Testis (tissue), 3 donors: ENCODE results near the gene EXOSC3. TPM values are rescaled to one million over a fixed set of nuclear protein-coding genes. Genes with fewer than 3 reads are reported as not detected.

Experiments
- DNase-seq: peaks from one replicate; pipeline ENCODE4 v3.0.0-alpha.2; 2019
- H3K27ac ChIP-seq, 2 donors: fragments of 200-600 bp; sonication (generic); one replicate each; pipeline ENCODE4 v1.5.1; 2019
- H3K27me3 ChIP-seq: fragments of 200-600 bp; sonication (generic); one replicate; pipeline ENCODE4 v1.5.1; 2019
- H3K36me3 ChIP-seq: fragments of 200-600 bp; sonication (generic); one replicate; pipeline ENCODE4 v1.5.1; 2017; ENCODE audit warnings: low read depth; ENCODE audit errors: missing control alignments
- H3K4me1 ChIP-seq: fragments of 200-600 bp; sonication (generic); one replicate; pipeline ENCODE4 v1.5.1; 2019
- H3K4me3 ChIP-seq, 2 donors: fragments of 200-600 bp; sonication (generic); one replicate each; pipeline ENCODE4 v1.5.1; 2017 to 2019
- H3K9me3 ChIP-seq: fragments of 200-600 bp; sonication (generic); one replicate; pipeline ENCODE4 v1.5.1; 2017
- CTCF ChIP-seq, 3 experiments: fragments of 450-650 bp in 2 of 3; fragments of 200-600 bp in 1 of 3; sonication (generic) in 1 of 3; IDR thresholded peaks; one replicate each; pipeline ENCODE4 v1.5.1; 2016 to 2019; ENCODE audit warnings: antibody characterized with exemption in 3 of 3, mild to moderate bottlenecking in 2 of 3, moderate library complexity in 1 of 3
- POLR2A ChIP-seq: fragments of 450-650 bp; IDR thresholded peaks from one replicate; pipeline ENCODE4 v1.6.1; 2017; ENCODE audit warnings: antibody characterized with exemption, mild to moderate bottlenecking, moderate library complexity
- WGBS, 2 donors: methylation state at CpG; one replicate each; pipeline ENCODE4 v1.1.5; 2018; 5-methylcytosine and 5-hydroxymethylcytosine counted together
- intact Hi-C: fragments of 100-400 bp; cut with DNase I; formaldehyde crosslinking; loops from one replicate; pipeline ENCODE4 v1.15.1; 2023; ENCODE audit warnings: low total_unique reads
- polyA plus RNA-seq: library from polyadenylated mRNA; stranded (reverse); fragments of 350-450 nt; fragmentation: Illumina TruSeq; extraction: RNeasy Lipid Tissue Mini Kit (QIAGEN cat#74804); gene quantifications from one replicate; pipeline ENCODE4 v1.2.3, GENCODE V29; 2014; ENCODE audit warnings: low read depth, low replicate concordance; ENCODE audit not compliant: insufficient read depth
- total RNA-seq, 2 donors: library from RNA; depleted of rRNA; stranded (reverse); fragments of >200 nt; gene quantifications; one replicate each; pipeline ENCODE4 v1.2.3, GENCODE V29; 2016

Gene EXOSC3
- total and polyA plus RNA-seq, 3 donors from 2014 or later: 74.3 to 78.4 (median 75.6) TPM

- Histone ChIP-seq H3K9me3 (no peaks in the 10 kb centered on the region), H3K4me3 (no peak overlapping the region), H3K27me3 (no peaks in the 10 kb centered on the region), H3K4me1 (no peaks in the 10 kb centered on the region), H3K27ac (no peak overlapping the region), H3K36me3 (no peaks in the 10 kb centered on the region)
- TF ChIP-seq POLR2A (no peak), CTCF (IDR thresholded peaks at IDR 0.05) (no peak)
- DNase-seq: no peak
- 47 to 78% methylated on average over 3 of the region's 3 CpGs for WGBS, 2 donors
- intact Hi-C loops: no loop called here
These were observed 23.4 kb downstream of the EXOSC3 start for GRCh38 chr9:37761511-37761910.

- Histone ChIP-seq H3K9me3 (no peaks in the 10 kb centered on the region), H3K4me3 (no peak overlapping the region), H3K27ac (no peak overlapping the region), H3K4me1 (no peaks in the 10 kb centered on the region), H3K36me3 (no peaks in the 10 kb centered on the region), H3K27me3 (no peaks in the 10 kb centered on the region)
- 85 to 87% methylated on average over 7 of the region's 7 CpGs for WGBS, 2 donors
- no peak for DNase-seq
- TF ChIP-seq POLR2A (no peak), CTCF (IDR thresholded peaks at IDR 0.05) (no peak)
- intact Hi-C loops: no loop called here
These were observed 24.3 kb downstream of the EXOSC3 start for GRCh38 chr9:37760416-37761161.

GRCh38 chr9:37758747-37759146, 26.1 kb downstream of the EXOSC3 start:
- intact Hi-C loops: no loop called here
- Histone ChIP-seq H3K4me1 (peaks cover 6% of the 10 kb centered on the region), H3K27me3 (no peaks in the 10 kb centered on the region), H3K36me3 (no peaks in the 10 kb centered on the region), H3K9me3 (no peaks in the 10 kb centered on the region), H3K27ac (no peak overlapping the region), H3K4me3 (no peak overlapping the region)
- TF ChIP-seq CTCF (IDR thresholded peaks at IDR 0.05): no peak
- TF ChIP-seq POLR2A: no peak
- WGBS, 2 donors: 78 to 95% methylated on average over 3 of the region's 3 CpGs
- no peak for DNase-seq

GRCh38 chr9:37753489-37754190, 31.2 kb downstream of the EXOSC3 start, which contains the start of gene TRMT10B:
TRMT10B (plus strand) TSS chr9:37753805; CDS start chr9:37761932, 8,127 bp downstream.
- intact Hi-C loops: no loop called here
- peaks cover 6% of the 10 kb centered on the region for H3K4me1 ChIP-seq
- TF ChIP-seq CTCF (IDR thresholded peaks at IDR 0.05): no peak
- TF ChIP-seq POLR2A: no peak
- no peaks in the 10 kb centered on the region for H3K9me3 ChIP-seq
- no peaks in the 10 kb centered on the region for H3K27me3 ChIP-seq
- no peaks in the 10 kb centered on the region for H3K36me3 ChIP-seq
- H3K27ac ChIP-seq: peak within 1 kb of the TSS; percentile 76 to 80
- H3K4me3 ChIP-seq: peak within 1 kb of the TSS; percentile 78 to 90
- WGBS, 2 donors: 3 to 11% methylated on average over 8 to 40 of the region's 40 CpGs
- DNase-seq: peak; percentile 67
